SK-N-MC (cell line): ENCODE measurements around the gene GALNT6.

Source experiments
- EZH2 ChIP-seq: fragments of 200-600 bp; sonication (generic); IDR thresholded peaks from one replicate; pipeline ENCODE4 v1.6.1; 2017; ENCODE audit warnings: antibody characterized with exemption
- FOXP2 ChIP-seq: optimal IDR thresholded peaks from 2 replicates; pipeline ENCODE3; 2011; ENCODE audit warnings: mild to moderate bottlenecking, moderate library complexity; ENCODE audit not compliant: insufficient read depth; ENCODE audit errors: extremely low read length, control extremely low read depth
- POLR2AphosphoS5 ChIP-seq: IDR thresholded peaks from 2 replicates; pipeline ENCODE4 v1.6.1; 2012; ENCODE audit warnings: mild to moderate bottlenecking, low read depth, low read length, borderline replicate concordance

DNA sequence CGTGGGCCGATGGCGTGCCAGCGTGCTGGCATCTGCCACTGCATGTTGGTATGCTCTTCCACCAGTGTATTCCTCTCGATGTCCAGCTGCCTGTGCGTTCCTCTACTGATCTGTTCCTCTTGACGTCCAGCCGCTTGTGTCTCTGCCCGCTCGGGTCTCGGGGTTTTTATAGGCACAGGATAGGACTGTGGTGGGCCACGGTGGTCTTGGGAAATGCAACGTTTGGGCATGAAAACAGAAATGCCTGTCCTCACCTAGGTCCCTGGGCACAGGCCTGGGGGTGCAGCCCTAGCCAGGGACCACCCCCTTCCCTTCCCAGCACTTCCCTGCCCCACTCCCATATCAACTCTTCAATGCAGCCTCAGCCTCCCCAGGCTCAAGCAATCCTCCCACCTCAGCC is 10.3 kb upstream of the GALNT6 start:
- TF ChIP-seq EZH2 (no peak), POLR2AphosphoS5 (no peak), FOXP2 (no peak)
